Spleen (tissue), 11 donors: ENCODE data around the gene LARP7. TPM values are rescaled to one million over a fixed set of nuclear protein-coding genes. Genes with fewer than 3 reads are reported as not detected.
"Not testable (repeated sequence)": the region's sequence is repeated elsewhere in the genome, so short reads cannot be mapped to it uniquely, and the experiment has no call there.

Experiments
- DNase-seq: peaks from one replicate; pipeline ENCODE4 v3.0.0-alpha.2; 2020
- H3K27ac ChIP-seq, 8 donors: fragments of 200-600 bp; sonication (generic) in 7 of 8; 1 replicate in 4 of 8; 2 replicates in 4 of 8; pipeline versions ENCODE4 v1.5.0 to v1.8.0; 2016 to 2021; ENCODE audit warnings: inconsistent platforms in 4 of 8, mild to moderate bottlenecking in 4 of 8, moderate library complexity in 1 of 8
- H3K27me3 ChIP-seq, 7 donors: fragments of 200-600 bp; sonication (generic) in 6 of 7; replicated peaks in 1 of 7; 1 replicate in 4 of 7; 2 replicates in 3 of 7; pipeline versions ENCODE4 v1.5.0 to v1.8.0; 2016 to 2021; ENCODE audit warnings: inconsistent platforms in 3 of 7, mild to moderate bottlenecking in 1 of 7
- H3K36me3 ChIP-seq, 6 donors: fragments of 200-600 bp; sonication (generic) in 5 of 6; 1 replicate in 4 of 6; 2 replicates in 2 of 6; pipeline versions ENCODE4 v1.5.0 to v1.8.0; 2016 to 2021; ENCODE audit warnings: inconsistent platforms in 2 of 6
- H3K4me1 ChIP-seq, 6 donors: fragments of 200-600 bp; sonication (generic) in 5 of 6; 1 replicate in 3 of 6; 2 replicates in 3 of 6; pipeline versions ENCODE4 v1.5.0 to v1.8.0; 2016 to 2021; ENCODE audit warnings: inconsistent platforms in 3 of 6
- H3K4me3 ChIP-seq, 8 donors: fragments of 200-600 bp; sonication (generic) in 7 of 8; 1 replicate in 4 of 8; 2 replicates in 4 of 8; pipeline versions ENCODE4 v1.5.0 to v1.8.0; 2016 to 2021; ENCODE audit warnings: inconsistent platforms in 4 of 8, mild to moderate bottlenecking in 4 of 8, moderate library complexity in 2 of 8
- H3K9me3 ChIP-seq, 8 donors: fragments of 200-600 bp; sonication (generic) in 7 of 8; 1 replicate in 4 of 8; 2 replicates in 4 of 8; pipeline versions ENCODE4 v1.5.0 to v1.8.0; 2016 to 2021; ENCODE audit warnings: inconsistent platforms in 4 of 8
- CTCF ChIP-seq, 11 experiments: fragments of 200-600 bp in 7 of 11; fragments of 450-650 bp in 4 of 11; sonication (generic) in 4 of 11; IDR thresholded peaks in 8 of 11; conservative IDR thresholded peaks in 3 of 11; 1 replicate in 7 of 11; 2 replicates in 4 of 11; pipeline versions ENCODE4 v1.4.0 to v1.8.0; 2016 to 2021; ENCODE audit warnings: antibody characterized with exemption in 11 of 11, inconsistent platforms in 4 of 11, mild to moderate bottlenecking in 1 of 11
- POLR2A ChIP-seq, 3 donors: fragments of 450-650 bp; IDR thresholded peaks; one replicate each; pipeline ENCODE4 v1.5.1; 2017; ENCODE audit warnings: antibody characterized with exemption in 3 of 3, mild to moderate bottlenecking in 1 of 3
- POLR2AphosphoS5 ChIP-seq, 3 donors: sonication (generic); formaldehyde crosslinking; IDR thresholded peaks; one replicate each; pipeline ENCODE4 v1.5.1; 2017; ENCODE audit warnings: antibody characterized with exemption in 3 of 3
- WGBS, 5 donors: extraction: QIAGEN DNeasy Blood & Tissue Kit in 3 of 5; methylation state at CpG; one replicate each; pipeline versions ENCODE4 v1.1.5 to v1.1.7; 2013 to 2018; 5-methylcytosine and 5-hydroxymethylcytosine counted together
- intact Hi-C: fragments of 100-400 bp; cut with DNase I; formaldehyde crosslinking; loops from one replicate; pipeline ENCODE4 v1.15.0; 2023; ENCODE audit warnings: low total_unique reads
- polyA plus RNA-seq, 3 donors: library from polyadenylated mRNA; stranded (reverse); fragments of 200-250 nt; gene quantifications; one replicate each; pipeline ENCODE4 v1.2.1, GENCODE V29; 2013
- total RNA-seq, 7 donors: library from RNA; depleted of rRNA in 3 of 7; stranded (reverse); fragments of >200 nt in 3 of 7; fragmentation: NEBNext Ultra II Directional in 4 of 7; extraction: Animal tissue kit (Norgen Biotek cat#: 25700) in 4 of 7; gene quantifications; one replicate each; pipeline versions ENCODE4 v1.1.0 to v1.2.1, GENCODE V29; 2016 to 2021
- donor health status: healthy with polysubstance abuse.
- donor health status: DM: no; HTN: no; CAD: no; lungs with moderate emphysema.
- donor health status: DM: no; HTN: no; CAD: no.
- donor health status: Bipolar disorder and iron deficiency.
- donor health status: healthy.
- donor health status: DM: no; HTN: no; CAD: no.
- donor health status: DM: yes; HTN: yes; CAD: no.

The LARP7 gene
- total and polyA plus RNA-seq, 10 donors: 35.4 to 59.5 (median 45.9) TPM

DNA sequence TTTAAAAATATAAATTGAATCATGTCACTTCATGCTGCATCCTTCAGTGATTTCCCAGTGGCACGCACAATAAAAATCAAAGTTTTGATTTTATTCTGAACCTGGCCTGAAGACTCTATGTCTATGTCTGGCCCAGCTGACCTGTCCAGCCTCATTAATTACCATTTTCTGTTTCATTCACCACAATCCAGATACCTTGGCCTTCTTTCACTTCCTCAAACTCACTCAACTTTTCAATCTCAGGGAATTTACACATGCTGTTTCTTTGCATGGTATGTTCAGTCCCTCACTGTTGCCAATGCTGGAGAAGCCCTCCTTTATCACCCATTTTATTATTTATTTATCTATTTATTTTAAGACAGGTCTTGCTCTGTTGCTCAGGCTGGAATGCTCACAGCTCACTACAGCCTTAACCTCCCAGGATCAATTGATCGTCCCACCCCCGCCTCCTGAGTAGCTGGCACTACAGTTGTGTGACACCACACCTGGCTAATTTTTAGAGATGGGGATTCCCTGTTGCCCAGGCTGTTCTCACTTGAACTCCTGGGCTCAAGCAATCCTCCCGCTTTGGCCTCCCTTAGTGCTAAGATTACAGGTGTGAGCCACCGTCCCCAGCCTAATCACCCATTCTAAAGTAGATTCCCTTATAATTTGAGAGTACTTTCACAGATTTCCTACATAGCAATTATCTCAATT, 43.4 kb upstream of the LARP7 start:
- no peaks in the 10 kb centered on the region for H3K27me3 ChIP-seq
- no peak for TF ChIP-seq CTCF (IDR thresholded peaks at IDR 0.05 in 8 of 11, conservative IDR thresholded peaks at IDR 0.05 in 3 of 11)
- no peak for TF ChIP-seq POLR2AphosphoS5 (IDR thresholded peaks at IDR 0.05)
- no peak for TF ChIP-seq POLR2A (IDR thresholded peaks at IDR 0.05)
- H3K4me1 ChIP-seq: no peaks in the 10 kb centered on the region
- intact Hi-C loops: no loop called here
- peaks cover 0 to 10% (median 0%) of the 10 kb centered on the region in 8 donors for H3K9me3 ChIP-seq
- 88 to 98% (median 94%) methylated on average over 5 of the region's 5 CpGs for WGBS, 5 donors
- H3K4me3 ChIP-seq: no peak overlapping the region
- DNase-seq: no peak
- no peak overlapping the region for H3K27ac ChIP-seq
- peaks cover 0 to 17% (median 0%) of the 10 kb centered on the region in 6 donors for H3K36me3 ChIP-seq

GRCh38 chr4:112594993-112595392, 42.0 kb upstream of the LARP7 start:
- intact Hi-C loops: no loop called here
- Histone ChIP-seq H3K4me1 (no peaks in the 10 kb centered on the region), H3K4me3 (no peak overlapping the region), H3K9me3 (peaks cover 0 to 10% (median 0%) of the 10 kb centered on the region in 8 donors), H3K27ac (no peak overlapping the region), H3K36me3 (peaks cover 0 to 6% (median 0%) of the 10 kb centered on the region in 6 donors), H3K27me3 (no peaks in the 10 kb centered on the region)
- WGBS, 5 donors: 92 to 98% (median 96%) methylated on average over 1 of the region's 1 CpG
- DNase-seq: no peak
- TF ChIP-seq POLR2AphosphoS5 (IDR thresholded peaks at IDR 0.05): no peak
- no peak for TF ChIP-seq CTCF (IDR thresholded peaks at IDR 0.05 in 8 of 11, conservative IDR thresholded peaks at IDR 0.05 in 3 of 11)
- no peak for TF ChIP-seq POLR2A (IDR thresholded peaks at IDR 0.05)

- Histone ChIP-seq H3K27ac (no peak overlapping the region), H3K36me3 (peaks cover 0 to 64% (median 9%) of the 10 kb centered on the region in 6 donors), H3K4me1 (no peaks in the 10 kb centered on the region), H3K4me3 (no peak overlapping the region), H3K27me3 (no peaks in the 10 kb centered on the region), H3K9me3 (no peaks in the 10 kb centered on the region)
- intact Hi-C loops: no loop called here
- TF ChIP-seq CTCF (IDR thresholded peaks at IDR 0.05 in 8 of 11, conservative IDR thresholded peaks at IDR 0.05 in 3 of 11) (peak in 7 of 11 experiments; percentile 24 to 59 (median 52)), POLR2A (IDR thresholded peaks at IDR 0.05) (no peak), POLR2AphosphoS5 (IDR thresholded peaks at IDR 0.05) (no peak)
- no peak for DNase-seq
These were observed 32.4 kb upstream of the LARP7 start for GRCh38 chr4:112604589-112604988.

- H3K27ac ChIP-seq, H3K9me3 ChIP-seq, intact Hi-C loops, H3K27me3 ChIP-seq, DNase-seq, H3K4me1 ChIP-seq, H3K4me3 ChIP-seq: not testable (repeated sequence)
- WGBS, 5 donors: 94 to 99% (median 95%) methylated on average over 2 of the region's 2 CpGs
- peaks cover 0 to 51% (median 11%) of the 10 kb centered on the region in 6 donors for H3K36me3 ChIP-seq
These were observed 24.1 kb upstream of the LARP7 start for GRCh38 chr4:112612814-112613213.
